Glomerular visceral epithelial cell (primary cell): Measurements from ENCODE around the gene CHRNG.
"Not testable (repeated sequence)": the region's sequence is repeated elsewhere in the genome, so short reads cannot be mapped to it uniquely, and the experiment has no call there.

Experiments used
- DNase-seq: peaks from one replicate; pipeline ENCODE4 v3.0.0-alpha.2; 2016; ENCODE audit errors: extremely low spot score

The CHRNG gene

GRCh38 chr2:232545511-232546375, 6.3 kb downstream of the CHRNG start:
- DNase-seq: no peak

GRCh38 chr2:232547991-232548390, 8.5 kb downstream of the CHRNG start:
- DNase-seq: no peak

- no peak for DNase-seq
These were observed 10.3 kb downstream of the CHRNG start for GRCh38 chr2:232549655-232550353.

GRCh38 chr2:232550354-232551249, 11.1 kb downstream of the CHRNG start, which contains the start of the genes EIF4E2 and TIGD1:
TSS of gene EIF4E2 (plus strand) at chr2:232550689. CDS start at chr2:232550725, 36 bp downstream.
TSS of gene TIGD1 (minus strand) at chr2:232550557. CDS start at chr2:232549882, 675 bp downstream.
- DNase-seq: peak; percentile 95

GRCh38 chr2:232551250-232551638, 11.8 kb downstream of the CHRNG start:
- DNase-seq: no peak

GRCh38 chr2:232551776-232552175, 12.3 kb downstream of the CHRNG start:
- DNase-seq: no peak

GRCh38 chr2:232556426-232556825, 16.9 kb downstream of the CHRNG start:
- no peak for DNase-seq

GRCh38 chr2:232562515-232563151, 23.1 kb downstream of the CHRNG start:
- DNase-seq: no peak

- DNase-seq: no peak
These were observed 24.1 kb downstream of the CHRNG start for GRCh38 chr2:232563580-232563979.

GRCh38 chr2:232567721-232568120, 28.2 kb downstream of the CHRNG start:
- DNase-seq: no peak

GRCh38 chr2:232568161-232568560, 28.7 kb downstream of the CHRNG start:
- DNase-seq: peak; percentile 82

GRCh38 chr2:232569541-232569940, 30.0 kb downstream of the CHRNG start:
- no peak for DNase-seq

GRCh38 chr2:232570481-232570880, 31.0 kb downstream of the CHRNG start:
- not testable (repeated sequence) for DNase-seq

- DNase-seq: peak; percentile 65
These were observed 31.6 kb downstream of the CHRNG start for GRCh38 chr2:232571026-232571474.

GRCh38 chr2:232573042-232573441, 33.5 kb downstream of the CHRNG start:
- DNase-seq: no peak

- no peak for DNase-seq
These were observed 34.4 kb downstream of the CHRNG start for GRCh38 chr2:232573771-232574435.

GRCh38 chr2:232574674-232575403, 35.3 kb downstream of the CHRNG start:
- no peak for DNase-seq

GRCh38 chr2:232575404-232575746, 35.9 kb downstream of the CHRNG start:
- no peak for DNase-seq

- peak; percentile 23 for DNase-seq
These were observed 37.5 kb downstream of the CHRNG start for GRCh38 chr2:232576995-232577394.

- DNase-seq: no peak
These were observed 38.3 kb downstream of the CHRNG start for GRCh38 chr2:232577841-232578240.
